PC-3 (cell line): ENCODE data around the gene FGGY. TPM values are rescaled to one million over a fixed set of nuclear protein-coding genes. Genes with fewer than 3 reads are reported as not detected.

Source experiments
- ATAC-seq: fragments of 200-7000 bp; cut with Tn5 transposase; 2 replicates; pipeline ENCODE4 v1.9.1; 2020; ENCODE audit warnings: mild to moderate bottlenecking, moderate library complexity
- BruUV-seq: library from RNA; stranded (reverse); fragments of 400-500 nt; replicated peaks from 2 replicates; lab custom pipeline; 2021; lab: Mats Ljungman, UMichigan
- CTCF ChIA-PET: fragments of 300-600 bp; sonication (Branson Sonifier 250); formaldehyde crosslinking; loops from one replicate; lab custom pipeline; 2022; ENCODE audit warnings: antibody characterized with exemption; lab: Charles Lee
- POLR2A ChIA-PET: fragments of 300-600 bp; sonication (Branson Sonifier 250); formaldehyde crosslinking; loops from one replicate; lab custom pipeline; 2022; ENCODE audit warnings: antibody characterized with exemption; ENCODE audit not compliant: unreplicated experiment; lab: Charles Lee
- DNase-seq: peaks from one replicate; pipeline ENCODE4 v3.0.0-alpha.2; 2015
- H2AFZ ChIP-seq: fragments of 300-600 bp; sonication (generic); 2 replicates; pipeline ENCODE4 v1.6.0; 2016; ENCODE audit warnings: antibody characterized with exemption, low read length
- H3F3A ChIP-seq: fragments of 300-600 bp; sonication (generic); one replicate; pipeline ENCODE4 v1.6.0; 2017; ENCODE audit warnings: antibody characterized with exemption, low read length, control low read depth, mild to moderate bottlenecking; ENCODE audit not compliant: unreplicated experiment
- H3K27ac ChIP-seq: fragments of 300-600 bp; sonication (generic); 2 replicates; pipeline ENCODE4 v1.5.1; 2016; ENCODE audit warnings: mild to moderate bottlenecking, low read length
- H3K27me3 ChIP-seq: fragments of 300-600 bp; sonication (generic); 2 replicates; pipeline ENCODE4 v1.6.1; 2016; ENCODE audit warnings: low read length, mixed read lengths
- H3K36me3 ChIP-seq: fragments of 300-600 bp; sonication (generic); 2 replicates; pipeline ENCODE4 v1.6.1; 2016; ENCODE audit warnings: low read depth, mixed run types, low read length, mixed read lengths
- H3K4me1 ChIP-seq: fragments of 300-600 bp; sonication (generic); 2 replicates; pipeline ENCODE4 v1.5.1; 2016; ENCODE audit warnings: low read length; ENCODE audit not compliant: insufficient read depth
- H3K4me2 ChIP-seq: fragments of 300-600 bp; sonication (generic); 2 replicates; pipeline ENCODE4 v1.6.0; 2016; ENCODE audit warnings: low read length
- H3K4me3 ChIP-seq: fragments of 300-600 bp; sonication (generic); 2 replicates; pipeline ENCODE4 v1.5.1; 2016; ENCODE audit warnings: mild to moderate bottlenecking, low read length, mixed read lengths
- H3K79me2 ChIP-seq: fragments of 300-600 bp; sonication (generic); 2 replicates; pipeline ENCODE4 v1.6.1; 2017; ENCODE audit warnings: low read length, mixed read lengths
- H3K9ac ChIP-seq: fragments of 300-600 bp; sonication (generic); 2 replicates; pipeline ENCODE4 v1.6.0; 2016; ENCODE audit warnings: mild to moderate bottlenecking, low read length
- H3K9me2 ChIP-seq: fragments of 300-600 bp; sonication (generic); replicated peaks from 2 replicates; pipeline ENCODE4 v1.6.1; 2016; ENCODE audit warnings: mixed run types, low read length, mixed read lengths
- H3K9me3 ChIP-seq: fragments of 300-600 bp; sonication (generic); 2 replicates; pipeline ENCODE4 v1.6.1; 2016; ENCODE audit warnings: low read length, mixed read lengths
- H4K20me1 ChIP-seq: fragments of 300-600 bp; sonication (generic); 2 replicates; pipeline ENCODE4 v1.6.1; 2016; ENCODE audit warnings: low read length, mixed read lengths
- EZH2 ChIP-seq: fragments of 300-600 bp; sonication (generic); IDR thresholded peaks from one replicate; pipeline ENCODE4 v1.6.1; 2017; ENCODE audit warnings: antibody characterized with exemption, mild to moderate bottlenecking, low read length; ENCODE audit not compliant: unreplicated experiment
- EZH2phosphoT487 ChIP-seq: fragments of 300-600 bp; sonication (generic); IDR thresholded peaks from 2 replicates; pipeline ENCODE4 v1.6.1; 2018; ENCODE audit warnings: mild to moderate bottlenecking, antibody characterized with exemption, low read length, borderline replicate concordance
- intact Hi-C: fragments of 100-400 bp; cut with micrococcal nuclease; formaldehyde crosslinking; loops from 2 replicates; pipeline ENCODE4 v1.9.0; 2023
- total RNA-seq: library from RNA; depleted of rRNA; stranded (reverse); fragments of >200 nt; gene quantifications from 2 replicates; pipeline ENCODE4 v1.2.3, GENCODE V29; 2014
- TF ChIP-seq, protein P1 (sequence below): fragments of 300-600 bp; sonication (generic); conservative IDR thresholded peaks from 2 replicates; pipeline ENCODE4 v1.5.1; 2017; ENCODE audit warnings: antibody characterized with exemption, low read depth, mild to moderate bottlenecking, low read length

Gene FGGY
- total RNA-seq, 1 experiment from 2014 or later = 7.4 TPM

DNA sequence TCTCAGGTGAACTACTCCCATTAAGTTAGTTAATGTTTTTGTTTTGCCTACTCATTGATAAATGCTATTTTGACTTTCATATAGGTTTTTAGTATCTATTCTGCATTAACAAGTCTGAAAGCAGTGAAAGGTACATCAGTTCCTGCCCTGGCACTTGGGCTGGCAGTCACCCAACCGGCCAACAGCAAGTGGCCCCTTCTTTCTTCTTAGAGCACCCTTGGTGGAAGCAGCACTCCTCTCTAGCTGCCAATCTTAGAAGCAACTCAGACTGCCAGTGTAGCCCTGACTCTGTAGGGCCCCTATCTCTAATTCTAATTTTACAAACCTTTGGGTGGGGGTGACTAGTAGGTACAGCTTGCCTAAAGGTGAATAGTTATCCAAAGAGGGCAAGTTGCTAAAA, 155.7 kb downstream of the FGGY start:
- Histone ChIP-seq H3K9me3 (no peaks in the 10 kb centered on the region), H4K20me1 (no peaks in the 10 kb centered on the region), H3K4me1 (peaks cover 37% of the 10 kb centered on the region), H3F3A (no peaks in the 10 kb centered on the region), H3K9me2 (no peaks in the 10 kb centered on the region), H3K9ac (no peak overlapping the region), H3K4me2 (no peak overlapping the region), H3K27me3 (no peaks in the 10 kb centered on the region), H3K27ac (no peak overlapping the region), H3K79me2 (no peaks in the 10 kb centered on the region), H3K4me3 (no peak overlapping the region), H2AFZ (no peak overlapping the region), H3K36me3 (no peaks in the 10 kb centered on the region)
- TF ChIP-seq EZH2 (no peak), EZH2phosphoT487 (no peak)
- TF ChIP-seq, protein P1, sequence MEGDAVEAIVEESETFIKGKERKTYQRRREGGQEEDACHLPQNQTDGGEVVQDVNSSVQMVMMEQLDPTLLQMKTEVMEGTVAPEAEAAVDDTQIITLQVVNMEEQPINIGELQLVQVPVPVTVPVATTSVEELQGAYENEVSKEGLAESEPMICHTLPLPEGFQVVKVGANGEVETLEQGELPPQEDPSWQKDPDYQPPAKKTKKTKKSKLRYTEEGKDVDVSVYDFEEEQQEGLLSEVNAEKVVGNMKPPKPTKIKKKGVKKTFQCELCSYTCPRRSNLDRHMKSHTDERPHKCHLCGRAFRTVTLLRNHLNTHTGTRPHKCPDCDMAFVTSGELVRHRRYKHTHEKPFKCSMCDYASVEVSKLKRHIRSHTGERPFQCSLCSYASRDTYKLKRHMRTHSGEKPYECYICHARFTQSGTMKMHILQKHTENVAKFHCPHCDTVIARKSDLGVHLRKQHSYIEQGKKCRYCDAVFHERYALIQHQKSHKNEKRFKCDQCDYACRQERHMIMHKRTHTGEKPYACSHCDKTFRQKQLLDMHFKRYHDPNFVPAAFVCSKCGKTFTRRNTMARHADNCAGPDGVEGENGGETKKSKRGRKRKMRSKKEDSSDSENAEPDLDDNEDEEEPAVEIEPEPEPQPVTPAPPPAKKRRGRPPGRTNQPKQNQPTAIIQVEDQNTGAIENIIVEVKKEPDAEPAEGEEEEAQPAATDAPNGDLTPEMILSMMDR = no peak
- ATAC-seq = no peak
- no peak for DNase-seq
- POLR2A ChIA-PET = no interaction called here
- CTCF ChIA-PET = no interaction called here
- BruUV-seq = no TSS peak
- intact Hi-C loops = no loop called here

DNA sequence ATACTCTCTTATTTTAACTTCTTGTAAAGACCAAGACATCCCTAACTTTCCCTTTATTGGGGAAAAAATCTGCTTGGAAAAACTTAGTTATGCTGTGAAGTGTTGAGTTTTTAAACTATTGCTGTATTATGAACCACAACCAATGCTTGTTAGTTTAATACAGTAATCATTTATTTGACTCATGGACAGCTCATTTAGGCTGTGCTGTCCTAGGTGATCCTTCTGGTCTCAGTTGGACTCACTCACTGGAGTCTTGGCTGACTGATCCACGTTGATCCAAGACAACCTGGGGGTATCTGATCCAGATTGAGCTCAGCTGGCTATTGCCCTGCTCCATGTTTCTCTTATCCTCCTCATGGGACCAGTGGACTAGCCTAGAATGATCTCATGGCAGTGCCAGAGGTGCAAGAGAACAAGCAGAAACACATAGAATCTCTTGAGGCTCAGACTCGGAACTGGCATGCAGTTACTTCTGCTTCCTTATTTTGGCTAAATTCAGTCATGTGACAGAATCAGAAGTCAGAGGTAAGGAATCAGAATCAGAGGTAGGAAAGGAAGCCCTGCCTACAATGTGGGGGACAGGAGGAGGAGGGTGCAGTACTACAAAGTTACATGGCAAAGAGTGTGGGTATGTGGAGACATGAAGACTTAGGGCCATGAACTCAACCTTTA, 156.5 kb downstream of the FGGY start:
- no peaks in the 10 kb centered on the region for H3K36me3 ChIP-seq
- CTCF ChIA-PET = no interaction called here
- peak; percentile 57 for DNase-seq
- H3K9me3 ChIP-seq = no peaks in the 10 kb centered on the region
- ATAC-seq = peak; percentile 66
- H3K27ac ChIP-seq = peak overlapping the region; percentile 16
- TF ChIP-seq EZH2phosphoT487 (no peak), EZH2 (no peak)
- TF ChIP-seq, protein P1 = no peak
- BruUV-seq = no TSS peak
- intact Hi-C loops = no loop called here
- H2AFZ ChIP-seq = no peak overlapping the region
- POLR2A ChIA-PET = no interaction called here
- H3K9ac ChIP-seq = no peak overlapping the region
- H3K4me2 ChIP-seq = peak overlapping the region; percentile 34
- no peaks in the 10 kb centered on the region for H3K27me3 ChIP-seq
- H3K4me1 ChIP-seq = peaks cover 37% of the 10 kb centered on the region
- H3K9me2 ChIP-seq = no peaks in the 10 kb centered on the region
- no peaks in the 10 kb centered on the region for H3F3A ChIP-seq
- H4K20me1 ChIP-seq = no peaks in the 10 kb centered on the region
- H3K4me3 ChIP-seq = no peak overlapping the region
- no peaks in the 10 kb centered on the region for H3K79me2 ChIP-seq

GRCh38 chr1:59455206-59455605, 158.3 kb downstream of the FGGY start:
- DNase-seq (peak; percentile 78), ATAC-seq (peak; percentile 86)
- POLR2A ChIA-PET = no interaction called here

More at GRCh38 chr1:59455206-59455605, 158.3 kb downstream of the FGGY start:
- Histone ChIP-seq H3K9ac (no peak overlapping the region), H4K20me1 (no peaks in the 10 kb centered on the region), H3K36me3 (no peaks in the 10 kb centered on the region), H3K9me3 (no peaks in the 10 kb centered on the region), H3K9me2 (no peaks in the 10 kb centered on the region), H3K4me3 (no peak overlapping the region), H3K4me1 (peaks cover 37% of the 10 kb centered on the region), H2AFZ (0 out of 2 replicates have a peak overlapping the region, but pooled peaks have one; percentile 4), H3F3A (no peaks in the 10 kb centered on the region), H3K4me2 (peak overlapping the region; percentile 10; the same call in 1 of the 2 replicates), H3K79me2 (no peaks in the 10 kb centered on the region), H3K27me3 (no peaks in the 10 kb centered on the region), H3K27ac (peak overlapping the region; percentile 34)
- BruUV-seq = no TSS peak
- CTCF ChIA-PET = no interaction called here
- TF ChIP-seq EZH2 (no peak), EZH2phosphoT487 (no peak)
- TF ChIP-seq, protein P1 = no peak
- intact Hi-C loops = no loop called here
